ENCODE measurements around the gene ACTRT3.
"Not testable (repeated sequence)": the region's sequence is repeated elsewhere in the genome, so short reads cannot be mapped to it uniquely, and the experiment has no call there.

Gene ACTRT3

GRCh38 chr3:169754711-169755110, 14.7 kb downstream of the ACTRT3 start:
- Histone ChIP-seq H3K36me3 (ENCODE audit: control insufficient read depth, insufficient read depth, low read length) (no peaks in the 10 kb centered on the region), H3K27me3 (ENCODE audit: control insufficient read depth, insufficient read depth, low read length, poor library complexity, severe bottlenecking) (no peaks in the 10 kb centered on the region), H3K27ac (ENCODE audit: insufficient read depth, low read depth, low read length, poor library complexity, severe bottlenecking) (no peak overlapping the region), H3K4me1 (ENCODE audit: control insufficient read depth, insufficient read depth, low read length) (no peaks in the 10 kb centered on the region), H3K9me3 (ENCODE audit: control insufficient read depth, low read length) (no peaks in the 10 kb centered on the region), H3K4me3 (ENCODE audit: insufficient read depth, low read depth, low read length) (no peak overlapping the region)
- 90 to 93% methylated on average over 3 of the region's 3 CpGs for WGBS, 2 experiments

DNA sequence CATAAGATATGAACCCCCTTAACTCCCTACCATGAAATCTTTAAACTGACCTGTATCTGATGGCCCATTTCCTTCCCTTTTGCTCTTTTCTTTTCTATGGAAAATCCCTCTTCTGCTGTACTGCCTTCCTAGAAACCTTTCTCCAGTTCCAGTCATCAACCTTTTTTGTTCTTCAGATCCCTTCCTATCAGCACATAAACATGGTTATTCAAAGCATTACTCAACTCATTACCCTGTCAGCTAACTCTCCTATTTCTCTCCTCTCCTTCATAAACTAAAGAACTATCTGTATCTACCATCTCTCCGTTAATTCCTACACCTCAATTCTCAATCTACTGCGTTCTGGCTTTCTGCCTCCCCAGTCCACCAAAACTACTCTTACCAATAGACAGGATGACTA, 17.5 kb downstream of the ACTRT3 start:
- H3K4me1 ChIP-seq (ENCODE audit: control insufficient read depth, insufficient read depth, low read length), result no peaks in the 10 kb centered on the region
- H3K4me3 ChIP-seq (ENCODE audit: insufficient read depth, low read depth, low read length), result no peak overlapping the region
- H3K27ac ChIP-seq (ENCODE audit: insufficient read depth, low read depth, low read length, poor library complexity, severe bottlenecking), result no peak overlapping the region
- no peaks in the 10 kb centered on the region for H3K27me3 ChIP-seq (ENCODE audit: control insufficient read depth, insufficient read depth, low read length, poor library complexity, severe bottlenecking)
- no peaks in the 10 kb centered on the region for H3K9me3 ChIP-seq (ENCODE audit: control insufficient read depth, low read length)
- no peaks in the 10 kb centered on the region for H3K36me3 ChIP-seq (ENCODE audit: control insufficient read depth, insufficient read depth, low read length)
- WGBS, 2 experiments, result 92 to 96% methylated on average over 2 of the region's 2 CpGs

GRCh38 chr3:169750665-169751064, 18.7 kb downstream of the ACTRT3 start:
- no peaks in the 10 kb centered on the region for H3K36me3 ChIP-seq (ENCODE audit: control insufficient read depth, insufficient read depth, low read length)
- H3K9me3 ChIP-seq (ENCODE audit: control insufficient read depth, low read length), result no peaks in the 10 kb centered on the region
- no peaks in the 10 kb centered on the region for H3K4me1 ChIP-seq (ENCODE audit: control insufficient read depth, insufficient read depth, low read length)
- H3K27ac ChIP-seq (ENCODE audit: insufficient read depth, low read depth, low read length, poor library complexity, severe bottlenecking), result no peak overlapping the region
- H3K4me3 ChIP-seq (ENCODE audit: insufficient read depth, low read depth, low read length), result no peak overlapping the region
- H3K27me3 ChIP-seq (ENCODE audit: control insufficient read depth, insufficient read depth, low read length, poor library complexity, severe bottlenecking), result no peaks in the 10 kb centered on the region
- WGBS, 2 experiments, result 89 to 95% methylated on average over 2 of the region's 2 CpGs

GRCh38 chr3:169748670-169749069, 20.7 kb downstream of the ACTRT3 start:
- Histone ChIP-seq H3K4me1 (ENCODE audit: control insufficient read depth, insufficient read depth, low read length) (peaks cover 8% of the 10 kb centered on the region), H3K4me3 (ENCODE audit: insufficient read depth, low read depth, low read length) (no peak overlapping the region), H3K36me3 (ENCODE audit: control insufficient read depth, insufficient read depth, low read length) (no peaks in the 10 kb centered on the region), H3K27ac (ENCODE audit: insufficient read depth, low read depth, low read length, poor library complexity, severe bottlenecking) (no peak overlapping the region), H3K9me3 (ENCODE audit: control insufficient read depth, low read length) (no peaks in the 10 kb centered on the region), H3K27me3 (ENCODE audit: control insufficient read depth, insufficient read depth, low read length, poor library complexity, severe bottlenecking) (no peaks in the 10 kb centered on the region)
- WGBS, 2 experiments, result 85 to 86% methylated on average over 3 of the region's 3 CpGs

DNA sequence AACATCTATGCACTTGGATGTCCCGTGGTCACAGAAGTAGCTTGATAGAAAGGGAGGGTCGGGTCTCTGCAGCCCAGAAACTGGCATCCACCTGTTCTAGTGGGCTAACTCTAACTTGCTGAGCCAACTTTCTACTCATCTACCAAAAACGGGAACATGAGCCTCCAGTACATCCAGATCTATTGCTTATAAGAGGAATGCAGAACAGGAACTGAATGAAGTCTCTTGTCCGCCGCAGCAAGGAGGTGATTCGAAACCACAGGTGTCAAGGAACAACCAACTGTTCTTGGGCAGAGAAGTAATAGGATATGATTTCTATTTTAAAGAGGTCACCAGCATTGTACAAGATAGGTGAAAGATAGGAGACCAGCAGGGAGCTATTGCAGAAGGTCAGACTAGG, 22.4 kb downstream of the ACTRT3 start:
- H3K27me3 ChIP-seq (ENCODE audit: control insufficient read depth, insufficient read depth, low read length, poor library complexity, severe bottlenecking), result no peaks in the 10 kb centered on the region
- H3K36me3 ChIP-seq (ENCODE audit: control insufficient read depth, insufficient read depth, low read length), result no peaks in the 10 kb centered on the region
- no peak overlapping the region for H3K4me3 ChIP-seq (ENCODE audit: insufficient read depth, low read depth, low read length)
- H3K4me1 ChIP-seq (ENCODE audit: control insufficient read depth, insufficient read depth, low read length), result peaks cover 8% of the 10 kb centered on the region
- 71 to 72% methylated on average over 6 of the region's 6 CpGs for WGBS, 2 experiments
- no peaks in the 10 kb centered on the region for H3K9me3 ChIP-seq (ENCODE audit: control insufficient read depth, low read length)
- H3K27ac ChIP-seq (ENCODE audit: insufficient read depth, low read depth, low read length, poor library complexity, severe bottlenecking), result no peak overlapping the region

- no peak overlapping the region for H3K4me3 ChIP-seq (ENCODE audit: insufficient read depth, low read depth, low read length)
- peak overlapping the region; percentile 6 for H3K27ac ChIP-seq (ENCODE audit: insufficient read depth, low read depth, low read length, poor library complexity, severe bottlenecking)
- H3K36me3 ChIP-seq (ENCODE audit: control insufficient read depth, insufficient read depth, low read length), result no peaks in the 10 kb centered on the region
- peaks cover 8% of the 10 kb centered on the region for H3K4me1 ChIP-seq (ENCODE audit: control insufficient read depth, insufficient read depth, low read length)
- no peaks in the 10 kb centered on the region for H3K9me3 ChIP-seq (ENCODE audit: control insufficient read depth, low read length)
- no peaks in the 10 kb centered on the region for H3K27me3 ChIP-seq (ENCODE audit: control insufficient read depth, insufficient read depth, low read length, poor library complexity, severe bottlenecking)
- 0% methylated on average over 1 of the region's 1 CpG; no CpG with 5 or more reads in 1 of the 2 experiments for WGBS, 2 experiments
Measured at GRCh38 chr3:169744366-169745054, 24.9 kb downstream of the ACTRT3 start.

GRCh38 chr3:169739067-169739466, 30.3 kb downstream of the ACTRT3 start:
- Histone ChIP-seq H3K4me1 (ENCODE audit: control insufficient read depth, insufficient read depth, low read length) (peaks cover 3% of the 10 kb centered on the region), H3K4me3 (ENCODE audit: insufficient read depth, low read depth, low read length) (no peak overlapping the region), H3K9me3 (ENCODE audit: control insufficient read depth, low read length) (no peaks in the 10 kb centered on the region), H3K36me3 (ENCODE audit: control insufficient read depth, insufficient read depth, low read length) (no peaks in the 10 kb centered on the region), H3K27ac (ENCODE audit: insufficient read depth, low read depth, low read length, poor library complexity, severe bottlenecking) (no peak overlapping the region), H3K27me3 (ENCODE audit: control insufficient read depth, insufficient read depth, low read length, poor library complexity, severe bottlenecking) (no peaks in the 10 kb centered on the region)
- WGBS, 2 experiments, result 20 to 53% methylated on average over 1 to 2 of the region's 2 CpGs

DNA sequence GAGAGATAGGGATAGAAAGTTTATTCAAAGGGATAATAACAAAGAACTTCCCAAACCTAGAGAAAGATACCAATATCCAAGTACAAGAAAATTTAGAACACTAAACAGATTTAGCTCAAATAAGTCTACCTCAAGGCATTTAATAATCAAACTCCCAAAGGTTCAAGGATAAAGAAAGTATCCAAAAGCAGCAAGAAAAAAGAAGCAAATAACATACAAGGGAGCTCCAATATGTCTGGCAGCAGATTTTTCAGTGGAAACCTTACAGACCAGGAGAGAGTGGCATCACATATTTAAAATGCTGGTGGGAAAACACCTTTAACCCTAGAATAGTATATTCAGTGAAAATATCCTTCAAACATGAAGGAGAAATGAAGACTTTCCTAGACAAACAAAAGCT, 37.5 kb downstream of the ACTRT3 start:
- H3K36me3 ChIP-seq (ENCODE audit: control insufficient read depth, insufficient read depth, low read length); H3K9me3 ChIP-seq (ENCODE audit: control insufficient read depth, low read length); H3K27ac ChIP-seq (ENCODE audit: insufficient read depth, low read depth, low read length, poor library complexity, severe bottlenecking); H3K27me3 ChIP-seq (ENCODE audit: control insufficient read depth, insufficient read depth, low read length, poor library complexity, severe bottlenecking); H3K4me1 ChIP-seq (ENCODE audit: control insufficient read depth, insufficient read depth, low read length); H3K4me3 ChIP-seq (ENCODE audit: insufficient read depth, low read depth, low read length): not testable (repeated sequence)

DNA sequence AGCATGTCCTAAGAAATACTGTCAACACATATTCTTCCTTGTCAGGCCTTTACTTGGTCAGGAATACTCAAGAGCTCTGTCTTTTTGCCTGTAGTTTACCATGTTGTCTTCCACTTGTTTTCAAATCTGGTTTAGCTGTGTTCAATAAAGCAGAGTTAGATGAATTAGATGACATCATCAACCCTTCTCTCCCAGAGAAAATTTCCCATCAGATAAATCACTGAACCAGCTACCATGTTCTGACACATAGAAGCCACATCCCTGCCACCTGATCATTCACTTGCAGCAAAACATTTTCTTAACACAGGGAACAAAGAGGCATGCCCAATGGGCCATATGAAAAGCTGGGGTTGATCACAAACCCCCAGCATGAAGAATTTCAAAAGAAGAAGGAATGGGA, 46.6 kb downstream of the ACTRT3 start:
- no peak overlapping the region for H3K27ac ChIP-seq (ENCODE audit: insufficient read depth, low read depth, low read length, poor library complexity, severe bottlenecking)
- no peak overlapping the region for H3K4me3 ChIP-seq (ENCODE audit: insufficient read depth, low read depth, low read length)
- H3K4me1 ChIP-seq (ENCODE audit: control insufficient read depth, insufficient read depth, low read length), result no peaks in the 10 kb centered on the region
- H3K9me3 ChIP-seq (ENCODE audit: control insufficient read depth, low read length), result no peaks in the 10 kb centered on the region
- no peaks in the 10 kb centered on the region for H3K27me3 ChIP-seq (ENCODE audit: control insufficient read depth, insufficient read depth, low read length, poor library complexity, severe bottlenecking)
- no peaks in the 10 kb centered on the region for H3K36me3 ChIP-seq (ENCODE audit: control insufficient read depth, insufficient read depth, low read length)

GRCh38 chr3:169718415-169718814, 50.9 kb downstream of the ACTRT3 start:
- H3K4me1 ChIP-seq (ENCODE audit: control insufficient read depth, insufficient read depth, low read length), result not testable (repeated sequence)
- 100% methylated on average over 1 to 2 of the region's 4 CpGs for WGBS, 2 experiments

More at GRCh38 chr3:169718415-169718814, 50.9 kb downstream of the ACTRT3 start:
- not testable (repeated sequence) for H3K27me3 ChIP-seq (ENCODE audit: control insufficient read depth, insufficient read depth, low read length, poor library complexity, severe bottlenecking); H3K9me3 ChIP-seq (ENCODE audit: control insufficient read depth, low read length); H3K36me3 ChIP-seq (ENCODE audit: control insufficient read depth, insufficient read depth, low read length); H3K27ac ChIP-seq (ENCODE audit: insufficient read depth, low read depth, low read length, poor library complexity, severe bottlenecking); H3K4me3 ChIP-seq (ENCODE audit: insufficient read depth, low read depth, low read length)

All from ectodermal cell (in vitro differentiated cells).